Thyroid gland (tissue), 4 donors: Measurements from ENCODE around the gene CCDC194. TPM values are rescaled to one million over a fixed set of nuclear protein-coding genes. Genes with fewer than 3 reads are reported as not detected.
A peak's percentile ranks its signal among the peaks of the same experiment; 100 is the strongest.

ENCODE experiments used
- DNase-seq, 2 donors: peaks; one replicate each; pipeline ENCODE4 v3.0.0-alpha.2; 2019
- H3K27ac ChIP-seq, 3 donors: fragments of 200-600 bp; sonication (generic); 1 replicate in 2 of 3; 2 replicates in 1 of 3; pipeline ENCODE4 v1.5.1; 2016 to 2019; ENCODE audit warnings: mild to moderate bottlenecking in 1 of 3, moderate library complexity in 1 of 3
- H3K27me3 ChIP-seq: fragments of 200-600 bp; sonication (generic); one replicate; pipeline ENCODE4 v1.5.1; 2019
- H3K36me3 ChIP-seq, 2 donors: fragments of 200-600 bp; sonication (generic); one replicate each; pipeline ENCODE4 v1.5.1; 2016 to 2019
- H3K4me1 ChIP-seq, 2 donors: fragments of 200-600 bp; sonication (generic); one replicate each; pipeline ENCODE4 v1.5.1; 2017 to 2019
- H3K4me3 ChIP-seq, 3 donors: fragments of 200-600 bp; sonication (generic); replicated peaks in 1 of 3; 1 replicate in 2 of 3; 2 replicates in 1 of 3; pipeline ENCODE4 v1.5.1; 2016; ENCODE audit warnings: mild to moderate bottlenecking in 1 of 3
- H3K9me3 ChIP-seq: fragments of 200-600 bp; sonication (generic); one replicate; pipeline ENCODE4 v1.5.1; 2017
- POLR2A ChIP-seq, 2 donors: fragments of 450-650 bp; IDR thresholded peaks; one replicate each; pipeline ENCODE4 v1.6.1; 2017; ENCODE audit warnings: antibody characterized with exemption in 2 of 2, mild to moderate bottlenecking in 2 of 2, moderate library complexity in 1 of 2
- WGBS, 2 donors: methylation state at CpG; one replicate each; pipeline ENCODE4 v1.1.5; 2017; 5-methylcytosine and 5-hydroxymethylcytosine counted together
- intact Hi-C: fragments of 100-400 bp; cut with DNase I; formaldehyde crosslinking; loops from one replicate; pipeline ENCODE4 v1.15.1; 2023
- total RNA-seq, 4 donors: library from RNA; depleted of rRNA; stranded (reverse); fragments of >200 nt; gene quantifications; one replicate each; pipeline ENCODE4 v1.2.3, GENCODE V29; 2016
- TF ChIP-seq, protein P1 (sequence below), 6 experiments: fragments of 200-600 bp in 3 of 6; fragments of 450-650 bp in 3 of 6; sonication (generic) in 3 of 6; IDR thresholded peaks; one replicate each; pipeline ENCODE4 v1.5.1; 2016 to 2019; ENCODE audit warnings: antibody characterized with exemption in 6 of 6, mild to moderate bottlenecking in 2 of 6, inconsistent platforms in 1 of 6, moderate library complexity in 1 of 6

CCDC194 gene
- total RNA-seq, 4 donors from 2014 or later = not detected

- TF ChIP-seq POLR2A (IDR thresholded peaks at IDR 0.05) = no peak
- TF ChIP-seq, protein P1, sequence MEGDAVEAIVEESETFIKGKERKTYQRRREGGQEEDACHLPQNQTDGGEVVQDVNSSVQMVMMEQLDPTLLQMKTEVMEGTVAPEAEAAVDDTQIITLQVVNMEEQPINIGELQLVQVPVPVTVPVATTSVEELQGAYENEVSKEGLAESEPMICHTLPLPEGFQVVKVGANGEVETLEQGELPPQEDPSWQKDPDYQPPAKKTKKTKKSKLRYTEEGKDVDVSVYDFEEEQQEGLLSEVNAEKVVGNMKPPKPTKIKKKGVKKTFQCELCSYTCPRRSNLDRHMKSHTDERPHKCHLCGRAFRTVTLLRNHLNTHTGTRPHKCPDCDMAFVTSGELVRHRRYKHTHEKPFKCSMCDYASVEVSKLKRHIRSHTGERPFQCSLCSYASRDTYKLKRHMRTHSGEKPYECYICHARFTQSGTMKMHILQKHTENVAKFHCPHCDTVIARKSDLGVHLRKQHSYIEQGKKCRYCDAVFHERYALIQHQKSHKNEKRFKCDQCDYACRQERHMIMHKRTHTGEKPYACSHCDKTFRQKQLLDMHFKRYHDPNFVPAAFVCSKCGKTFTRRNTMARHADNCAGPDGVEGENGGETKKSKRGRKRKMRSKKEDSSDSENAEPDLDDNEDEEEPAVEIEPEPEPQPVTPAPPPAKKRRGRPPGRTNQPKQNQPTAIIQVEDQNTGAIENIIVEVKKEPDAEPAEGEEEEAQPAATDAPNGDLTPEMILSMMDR (IDR thresholded peaks at IDR 0.05) = no peak
- Histone ChIP-seq H3K36me3 (no peaks in the 10 kb centered on the region), H3K27me3 (peaks cover 3% of the 10 kb centered on the region), H3K4me1 (peaks cover 0 to 12% of the 10 kb centered on the region in 2 donors), H3K9me3 (no peaks in the 10 kb centered on the region), H3K27ac (no peak overlapping the region), H3K4me3 (no peak overlapping the region)
- WGBS, 2 donors = 46 to 56% methylated on average over 2 of the region's 2 CpGs
- DNase-seq = no peak
- intact Hi-C loops = loop anchor here (10.0 kb wide), 1 partner anchor 72 kb away; the partner anchor contains the start of gene NXNL1
These were observed 994 bp downstream of the CCDC194 start for GRCh38 chr19:17393002-17393401.

- Histone ChIP-seq H3K4me3 (no peak overlapping the region), H3K9me3 (no peaks in the 10 kb centered on the region), H3K27ac (no peak overlapping the region), H3K36me3 (no peaks in the 10 kb centered on the region), H3K27me3 (peaks cover 3% of the 10 kb centered on the region), H3K4me1 (peaks cover 0 to 12% of the 10 kb centered on the region in 2 donors)
- WGBS, 2 donors = 8 to 14% methylated on average over 24 to 25 of the region's 26 CpGs
- DNase-seq = no peak
- intact Hi-C loops = loop anchor here (10.0 kb wide), 1 partner anchor 73 kb away; the partner anchor contains the start of gene NXNL1
- TF ChIP-seq, protein P1 (IDR thresholded peaks at IDR 0.05) = no peak
- TF ChIP-seq POLR2A (IDR thresholded peaks at IDR 0.05) = no peak
These were observed 2.4 kb downstream of the CCDC194 start for GRCh38 chr19:17391371-17392151.

DNA sequence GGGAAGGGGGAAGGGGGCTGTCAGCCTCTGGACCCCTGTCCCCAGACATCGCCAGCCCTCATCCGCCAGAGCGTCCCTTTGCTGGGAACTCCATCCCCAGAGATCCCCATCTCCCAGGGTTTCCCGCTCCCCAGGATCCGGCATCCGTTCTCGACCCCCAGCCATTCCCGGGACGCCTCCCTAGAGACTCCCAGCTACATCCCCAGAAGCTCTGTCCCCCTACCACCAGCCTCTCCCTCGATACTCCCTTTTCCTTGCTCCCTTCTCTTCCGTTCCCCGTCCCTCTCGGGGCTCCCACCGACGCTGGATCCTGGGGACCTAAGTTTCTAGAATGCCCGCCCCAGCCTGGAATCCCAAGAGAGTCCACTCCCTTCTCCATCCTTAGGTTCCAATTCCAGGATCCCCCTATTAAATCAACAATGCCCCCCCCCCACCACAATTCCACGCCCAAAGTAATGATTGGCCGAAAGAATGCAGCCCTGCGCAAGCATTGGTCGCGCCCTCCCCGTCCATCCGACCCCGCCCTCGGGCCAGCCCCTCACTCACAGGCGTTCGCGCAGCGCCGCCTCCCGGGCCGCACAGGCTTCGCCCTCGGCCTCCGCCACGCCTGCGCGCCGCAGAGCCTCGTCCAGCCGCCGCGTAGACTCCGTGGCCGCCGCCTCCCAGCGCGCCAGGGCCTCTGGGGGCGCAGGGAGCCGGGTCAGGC is 3.2 kb downstream of the CCDC194 start:
- Histone ChIP-seq H3K9me3 (no peaks in the 10 kb centered on the region), H3K4me1 (peaks cover 0 to 12% of the 10 kb centered on the region in 2 donors), H3K27me3 (peaks cover 3% of the 10 kb centered on the region), H3K36me3 (no peaks in the 10 kb centered on the region), H3K27ac (no peak overlapping the region), H3K4me3 (peak overlapping the region in 1 of 3 donors; percentile 32)
- no peak for TF ChIP-seq POLR2A (IDR thresholded peaks at IDR 0.05)
- TF ChIP-seq, protein P1 (IDR thresholded peaks at IDR 0.05) = peak in 4 of 6 experiments; percentile 19 to 69 (median 64)
- intact Hi-C loops = loop anchor here (10.0 kb wide), 1 partner anchor 74 kb away; the partner anchor contains the start of gene NXNL1
- WGBS, 2 donors = 1 to 3% methylated on average over 37 to 46 of the region's 50 CpGs
- DNase-seq = peak; percentile 73 to 81

DNA sequence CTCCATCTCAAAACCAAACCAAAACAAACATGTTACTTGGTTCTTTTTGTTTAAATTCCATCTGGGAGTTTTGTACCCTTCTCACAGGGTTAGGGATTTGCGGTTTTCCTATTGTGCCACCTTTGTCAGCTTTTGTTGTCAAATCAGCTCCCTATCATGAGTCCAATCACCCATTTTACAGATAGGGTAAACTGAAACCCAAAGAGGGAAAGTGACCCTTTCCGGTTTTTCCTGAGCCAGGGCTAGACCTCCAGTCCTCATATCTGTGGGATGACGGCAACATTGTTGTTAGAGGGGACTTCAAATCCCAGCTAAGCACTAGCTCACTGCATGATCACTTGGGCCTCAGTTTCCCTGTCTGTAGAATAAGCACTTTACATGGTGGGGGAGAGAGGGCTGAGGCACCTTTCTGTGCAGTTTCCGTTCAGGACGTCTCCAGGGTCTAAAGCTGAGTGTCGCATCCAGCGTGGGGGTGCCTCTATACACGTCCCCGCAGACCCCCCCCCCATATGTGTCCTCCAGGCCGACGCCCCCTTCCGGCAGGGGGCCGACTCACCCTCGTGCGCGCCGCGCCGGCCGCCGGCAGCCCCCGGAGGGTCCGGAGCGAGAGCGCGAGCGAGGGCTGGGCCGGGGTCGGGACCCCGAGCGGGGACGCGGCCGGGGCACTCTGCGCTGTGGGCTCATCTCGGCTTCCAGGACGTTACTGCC is 3.9 kb downstream of the CCDC194 start:
- Histone ChIP-seq H3K9me3 (no peaks in the 10 kb centered on the region), H3K4me3 (peak overlapping the region in 1 of 3 donors; percentile 32), H3K36me3 (no peaks in the 10 kb centered on the region), H3K4me1 (peaks cover 0 to 12% of the 10 kb centered on the region in 2 donors), H3K27ac (no peak overlapping the region), H3K27me3 (peaks cover 3% of the 10 kb centered on the region)
- WGBS, 2 donors = 44 to 67% methylated on average over 3 to 5 of the region's 37 CpGs
- no peak for DNase-seq
- TF ChIP-seq, protein P1 (IDR thresholded peaks at IDR 0.05) = no peak
- intact Hi-C loops = loop anchor here (5.0 to 10.0 kb wide), 3 partner anchors 43 to 98 kb away; partner anchors contain the start of gene NXNL1
